Activated CD4-positive, alpha-beta memory T cell treated with anti-CD3 and anti-CD28 coated beads for 36 hours (primary cell): ENCODE results near the gene ADGRG6. TPM values are rescaled to one million over a fixed set of nuclear protein-coding genes. Genes with fewer than 3 reads are reported as not detected.

Experiments
- CTCF ChIA-PET: fragments of 350-600 bp; sonication (Branson Sonifier 250); formaldehyde crosslinking; loops from one replicate; lab custom pipeline; 2021; ENCODE audit warnings: antibody characterized with exemption, inconsistent platforms; lab: Charles Lee
- POLR2A ChIA-PET: fragments of 350-600 bp; sonication (Branson Sonifier 250); formaldehyde crosslinking; loops from one replicate; lab custom pipeline; 2021; ENCODE audit warnings: antibody characterized with exemption; lab: Charles Lee
- DNase-seq: peaks from one replicate; pipeline ENCODE4 v3.0.0-alpha.2; 2020
- H3K27ac Mint-ChIP-seq: one replicate; pipeline ENCODE4 v1.8.0; 2021; ENCODE audit warnings: mixed read lengths
- H3K27me3 Mint-ChIP-seq: one replicate; pipeline ENCODE4 v1.8.0; 2021; ENCODE audit warnings: mixed read lengths
- H3K36me3 Mint-ChIP-seq: one replicate; pipeline ENCODE4 v1.8.0; 2021; ENCODE audit warnings: mixed read lengths
- H3K4me1 Mint-ChIP-seq: one replicate; pipeline ENCODE4 v1.8.0; 2021; ENCODE audit warnings: low read depth, mixed read lengths
- H3K4me3 Mint-ChIP-seq: one replicate; pipeline ENCODE4 v1.8.0; 2021; ENCODE audit warnings: mild to moderate bottlenecking, mixed read lengths
- H3K9me3 Mint-ChIP-seq: one replicate; pipeline ENCODE4 v1.8.0; 2021; ENCODE audit warnings: mixed read lengths
- intact Hi-C: fragments of 100-400 bp; cut with micrococcal nuclease; formaldehyde crosslinking; loops from one replicate; pipeline ENCODE4 v1.15.1; 2023
- total RNA-seq, 2 experiments: library from RNA; stranded (reverse); gene quantifications; one replicate each; pipeline ENCODE4 v1.2.3, GENCODE V29; 2021

The ADGRG6 gene
- total RNA-seq, 2 experiments from 2014 or later, result 0.12 to 0.55 TPM

DNA sequence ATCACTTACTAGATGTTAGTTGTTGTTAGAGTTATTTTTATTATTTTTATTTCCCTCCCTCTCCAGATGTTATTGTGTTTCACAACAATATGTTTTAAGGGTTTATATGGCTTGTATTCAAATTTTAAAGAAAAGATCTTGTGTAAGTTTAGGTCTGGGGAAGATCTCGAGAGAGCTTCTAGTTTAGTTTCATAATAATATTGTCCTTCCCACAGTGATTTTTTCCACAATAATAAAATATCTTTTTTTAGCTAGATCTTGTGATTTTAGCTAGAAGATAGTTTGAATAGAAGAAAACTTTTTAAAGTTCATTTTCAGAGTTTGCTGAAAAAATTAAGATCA lies 55.0 kb downstream of the ADGRG6 start:
- intact Hi-C loops, result no loop called here
- CTCF ChIA-PET, result interaction anchor here (0.9 to 1.3 kb wide), 2 partner anchors 201 to 1070 kb away, joined by 3 read pairs; no protein-coding TSS in a partner anchor
- H3K27me3 Mint-ChIP-seq, result peaks cover 6% of the 10 kb centered on the region
- POLR2A ChIA-PET, result no interaction called here
- no peak overlapping the region for H3K27ac Mint-ChIP-seq
- no peaks in the 10 kb centered on the region for H3K4me1 Mint-ChIP-seq
- no peaks in the 10 kb centered on the region for H3K36me3 Mint-ChIP-seq
- no peak for DNase-seq
- no peaks in the 10 kb centered on the region for H3K9me3 Mint-ChIP-seq
- no peak overlapping the region for H3K4me3 Mint-ChIP-seq

DNA sequence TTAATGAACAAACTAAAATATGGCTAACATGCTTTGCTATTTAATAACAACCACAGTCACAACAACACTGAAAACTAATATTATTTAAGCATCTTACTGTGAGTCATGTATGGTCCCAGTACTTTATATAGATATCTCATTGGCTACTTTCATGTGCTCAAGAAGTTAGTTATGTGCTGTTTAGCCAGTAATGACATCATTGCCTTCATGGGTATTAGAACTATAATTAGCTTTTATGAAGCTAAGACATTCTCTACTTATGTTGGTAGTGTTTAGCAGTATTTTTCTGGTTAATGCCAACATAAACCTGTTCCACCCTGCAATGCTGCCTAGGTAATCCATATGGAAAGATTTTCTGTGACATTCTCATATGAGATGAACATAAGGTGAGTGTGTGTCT lies 56.1 kb downstream of the ADGRG6 start:
- CTCF ChIA-PET, result no interaction called here
- no peak for DNase-seq

DNA sequence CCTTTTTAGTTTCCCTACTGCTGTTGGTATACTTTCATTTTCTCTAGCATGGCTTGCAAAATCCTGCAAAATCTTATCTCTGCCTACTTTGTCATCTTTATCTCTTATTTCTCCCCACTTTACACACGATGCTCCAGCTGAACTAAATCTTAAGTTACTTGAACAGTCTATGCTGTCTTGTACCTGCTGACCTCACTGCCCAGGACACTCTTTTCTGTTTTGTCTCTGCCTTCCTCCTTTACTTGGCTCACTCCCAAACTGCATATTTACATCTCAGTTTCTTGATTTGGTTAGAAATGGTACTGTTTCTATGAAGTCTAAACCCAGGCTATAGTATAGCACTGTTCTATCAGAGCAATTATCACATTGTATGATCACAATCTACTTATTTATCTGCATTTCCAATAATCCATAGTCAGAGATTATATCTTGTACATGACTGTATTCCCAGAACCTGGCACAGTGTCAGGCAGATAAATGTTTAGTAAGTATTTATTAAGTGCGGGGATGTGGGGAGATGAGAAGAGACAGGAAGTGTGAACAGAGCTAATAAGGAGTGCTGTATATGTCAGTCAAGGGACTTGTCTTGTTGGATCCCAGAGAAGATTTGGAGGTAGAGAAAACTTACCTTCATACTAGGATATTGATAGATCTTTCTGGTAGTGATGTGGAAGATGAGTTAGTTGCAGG lies 57.6 kb downstream of the ADGRG6 start:
- no peaks in the 10 kb centered on the region for H3K9me3 Mint-ChIP-seq
- H3K27ac Mint-ChIP-seq, result no peak overlapping the region
- CTCF ChIA-PET, result no interaction called here
- DNase-seq, result no peak
- peaks cover 12% of the 10 kb centered on the region for H3K27me3 Mint-ChIP-seq
- no peak overlapping the region for H3K4me3 Mint-ChIP-seq
- POLR2A ChIA-PET, result no interaction called here
- no peaks in the 10 kb centered on the region for H3K4me1 Mint-ChIP-seq
- intact Hi-C loops, result no loop called here
- no peaks in the 10 kb centered on the region for H3K36me3 Mint-ChIP-seq

More for the DNA sequence above, 56.1 kb downstream of the ADGRG6 start:
- H3K36me3 Mint-ChIP-seq, result no peaks in the 10 kb centered on the region
- H3K27ac Mint-ChIP-seq, result no peak overlapping the region
- H3K4me1 Mint-ChIP-seq, result no peaks in the 10 kb centered on the region
- POLR2A ChIA-PET, result no interaction called here
- H3K27me3 Mint-ChIP-seq, result peaks cover 12% of the 10 kb centered on the region
- H3K9me3 Mint-ChIP-seq, result no peaks in the 10 kb centered on the region
- intact Hi-C loops, result no loop called here
- no peak overlapping the region for H3K4me3 Mint-ChIP-seq

DNA sequence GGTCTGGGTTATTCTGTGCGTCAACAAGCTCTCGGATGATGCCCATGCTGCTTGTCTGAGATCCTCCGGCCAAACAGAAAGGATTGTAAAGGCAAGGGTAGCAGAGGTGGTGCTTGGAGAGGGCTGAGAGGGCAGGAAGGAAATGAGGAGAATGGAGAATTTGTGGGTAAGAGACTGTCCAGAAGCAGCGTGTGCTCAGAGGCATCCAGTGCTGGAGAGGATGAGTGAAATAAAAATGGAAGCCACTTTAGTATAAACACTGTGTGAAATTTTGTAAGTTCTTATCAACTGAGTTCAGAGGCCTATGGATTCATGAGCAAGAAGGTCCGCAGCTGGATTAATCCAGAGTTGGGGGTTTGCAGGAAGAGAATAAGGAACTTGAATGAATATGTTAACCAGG lies 59.5 kb downstream of the ADGRG6 start:
- Mint-ChIP-seq H3K36me3 (no peaks in the 10 kb centered on the region), H3K4me3 (no peak overlapping the region), H3K4me1 (no peaks in the 10 kb centered on the region), H3K9me3 (no peaks in the 10 kb centered on the region), H3K27ac (no peak overlapping the region), H3K27me3 (peaks cover 16% of the 10 kb centered on the region)
- ChIA-PET POLR2A (no interaction called here), CTCF (no interaction called here)
- intact Hi-C loops, result no loop called here
- no peak for DNase-seq

DNA sequence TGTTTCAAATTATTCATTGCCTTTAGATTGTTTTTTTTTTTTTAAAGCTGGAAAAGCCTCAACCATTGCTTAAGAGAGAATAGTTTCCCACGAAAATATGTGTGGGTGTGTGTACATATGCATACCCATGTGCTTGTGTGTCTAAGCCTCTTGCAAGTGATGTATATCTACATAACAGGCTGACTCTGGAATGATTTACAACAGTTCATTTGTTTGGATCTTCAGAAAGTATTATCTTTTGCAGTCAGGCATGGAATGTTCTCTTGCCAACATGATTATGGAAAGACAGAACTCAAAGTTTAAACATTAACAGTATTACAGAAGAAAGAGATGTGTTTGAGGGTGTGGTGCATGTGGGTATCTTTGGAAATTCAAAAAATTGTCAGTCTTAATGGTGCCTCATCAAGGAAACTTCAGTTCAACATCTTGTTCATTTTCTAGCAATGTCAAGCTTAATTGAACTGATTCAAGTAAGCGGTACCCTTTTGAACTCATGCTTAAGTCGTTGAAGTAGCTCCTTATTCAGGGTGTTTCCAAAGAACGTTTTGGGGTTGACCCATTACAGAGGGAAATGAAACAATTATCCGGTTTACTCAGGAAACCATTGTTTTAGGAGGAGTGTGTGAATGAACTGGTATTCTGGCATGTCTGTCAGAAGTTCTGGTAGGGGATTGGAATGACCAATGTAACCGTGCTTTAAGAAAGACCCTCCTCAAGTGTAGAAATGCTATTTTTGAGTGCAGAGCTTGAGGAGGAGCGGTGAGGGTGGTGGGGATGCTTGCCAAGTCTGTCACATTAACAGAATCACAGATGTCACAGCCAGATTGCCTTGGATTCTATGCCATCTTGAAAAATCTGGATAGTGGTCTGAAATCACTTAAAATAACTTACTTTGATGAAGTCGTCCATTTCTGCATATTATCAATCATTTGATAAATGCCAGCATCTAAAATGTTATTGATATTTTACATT lies 60.3 kb downstream of the ADGRG6 start:
- no peaks in the 10 kb centered on the region for H3K36me3 Mint-ChIP-seq
- CTCF ChIA-PET, result no interaction called here
- H3K9me3 Mint-ChIP-seq, result no peaks in the 10 kb centered on the region
- H3K4me3 Mint-ChIP-seq, result no peak overlapping the region
- DNase-seq, result no peak
- no peaks in the 10 kb centered on the region for H3K4me1 Mint-ChIP-seq
- H3K27ac Mint-ChIP-seq, result no peak overlapping the region
- intact Hi-C loops, result no loop called here
- POLR2A ChIA-PET, result no interaction called here
- peaks cover 16% of the 10 kb centered on the region for H3K27me3 Mint-ChIP-seq

DNA sequence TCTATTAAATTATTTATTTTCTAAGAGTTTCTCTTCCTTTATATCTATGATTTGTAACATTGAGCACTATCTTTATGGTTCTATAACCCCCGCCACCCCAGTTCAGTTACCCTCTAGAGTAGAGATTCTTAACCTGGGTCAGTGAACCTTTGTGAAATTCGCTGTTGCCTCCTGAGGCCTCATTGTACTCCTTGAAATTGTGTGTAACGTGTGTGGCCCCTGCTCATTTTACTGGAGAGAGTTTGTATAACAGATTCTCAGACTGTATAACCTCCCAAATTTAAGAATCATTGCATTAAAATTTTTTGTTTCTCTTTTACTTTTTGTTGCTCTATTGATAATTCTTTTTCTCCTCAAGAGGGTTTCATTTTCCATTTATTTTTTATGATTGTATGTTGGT lies 65.3 kb downstream of the ADGRG6 start:
- DNase-seq, result no peak
- no peaks in the 10 kb centered on the region for H3K4me1 Mint-ChIP-seq
- H3K36me3 Mint-ChIP-seq, result no peaks in the 10 kb centered on the region
- ChIA-PET CTCF (no interaction called here), POLR2A (no interaction called here)
- H3K9me3 Mint-ChIP-seq, result no peaks in the 10 kb centered on the region
- peaks cover 9% of the 10 kb centered on the region for H3K27me3 Mint-ChIP-seq
- intact Hi-C loops, result no loop called here
- no peak overlapping the region for H3K27ac Mint-ChIP-seq
- H3K4me3 Mint-ChIP-seq, result no peak overlapping the region

DNA sequence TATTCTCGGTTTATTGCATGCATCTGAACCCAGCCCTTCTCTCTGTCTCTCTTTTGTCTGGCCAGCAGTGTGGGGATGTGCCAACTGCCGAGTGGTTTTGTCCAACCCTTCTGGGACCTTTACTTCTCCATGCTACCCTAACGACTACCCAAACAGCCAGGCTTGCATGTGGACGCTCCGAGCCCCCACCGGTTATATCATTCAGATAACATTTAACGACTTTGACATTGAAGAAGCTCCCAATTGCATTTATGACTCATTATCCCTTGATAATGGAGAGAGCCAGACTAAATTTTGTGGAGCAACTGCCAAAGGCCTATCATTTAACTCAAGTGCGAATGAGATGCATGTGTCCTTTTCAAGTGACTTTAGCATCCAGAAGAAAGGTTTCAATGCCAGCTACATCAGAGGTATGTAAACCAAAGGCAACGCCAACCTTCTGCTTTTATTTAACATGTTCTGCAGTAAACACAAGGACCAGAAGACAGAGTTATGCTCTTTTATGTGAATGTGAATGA lies 65.8 kb downstream of the ADGRG6 start:
- Mint-ChIP-seq H3K4me3 (no peak overlapping the region), H3K9me3 (no peaks in the 10 kb centered on the region), H3K27ac (no peak overlapping the region), H3K27me3 (peaks cover 6% of the 10 kb centered on the region), H3K36me3 (no peaks in the 10 kb centered on the region), H3K4me1 (no peaks in the 10 kb centered on the region)
- CTCF ChIA-PET, result no interaction called here
- POLR2A ChIA-PET, result no interaction called here
- intact Hi-C loops, result no loop called here
- no peak for DNase-seq

DNA sequence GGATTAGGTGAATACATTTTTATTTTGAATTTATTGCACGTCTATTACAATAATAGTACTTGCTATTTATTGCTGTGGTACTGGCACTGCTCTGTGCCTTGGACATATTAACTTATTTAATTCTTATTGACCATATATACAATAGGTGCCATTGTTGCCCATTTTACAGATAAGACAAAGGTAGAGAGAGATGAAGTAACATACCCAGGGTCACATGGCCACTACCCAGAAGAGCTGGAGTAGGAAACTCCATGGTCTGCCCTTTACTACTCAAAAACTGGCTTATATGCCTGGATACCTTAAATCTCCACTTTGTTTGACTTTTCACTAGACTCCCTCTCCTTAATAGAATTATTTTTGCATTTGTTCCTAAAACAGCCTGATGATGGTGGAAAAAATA lies 67.5 kb downstream of the ADGRG6 start:
- H3K36me3 Mint-ChIP-seq, result no peaks in the 10 kb centered on the region
- intact Hi-C loops, result no loop called here

DNA sequence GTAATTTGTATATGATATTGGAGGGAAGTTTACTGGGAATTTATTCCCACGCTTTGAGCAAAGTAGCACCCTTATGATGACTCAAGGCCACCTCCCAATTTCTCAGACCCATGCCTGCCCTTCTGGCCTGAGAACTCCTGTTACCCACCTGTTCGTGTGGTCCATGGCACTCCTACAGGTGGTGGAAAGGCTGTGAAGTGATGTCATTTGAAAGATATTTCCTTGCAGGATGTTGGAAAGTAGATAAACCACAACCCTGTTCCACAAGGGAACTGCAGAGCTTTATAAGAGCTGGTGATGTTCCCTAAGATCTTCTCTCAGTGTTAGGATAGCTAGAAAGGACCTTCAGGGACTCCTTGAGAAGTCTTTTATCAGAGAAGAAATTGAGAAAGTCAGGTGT lies 70.5 kb downstream of the ADGRG6 start:
- intact Hi-C loops, result no loop called here
- Mint-ChIP-seq H3K36me3 (no peaks in the 10 kb centered on the region), H3K4me3 (no peak overlapping the region), H3K9me3 (no peaks in the 10 kb centered on the region), H3K27ac (no peak overlapping the region), H3K27me3 (peaks cover 7% of the 10 kb centered on the region), H3K4me1 (no peaks in the 10 kb centered on the region)
- ChIA-PET POLR2A (no interaction called here), CTCF (no interaction called here)
- DNase-seq, result no peak

More for the DNA sequence above, 67.5 kb downstream of the ADGRG6 start:
- Mint-ChIP-seq H3K9me3 (no peaks in the 10 kb centered on the region), H3K4me1 (no peaks in the 10 kb centered on the region), H3K27me3 (peaks cover 6% of the 10 kb centered on the region), H3K4me3 (no peak overlapping the region), H3K27ac (no peak overlapping the region)
- DNase-seq, result no peak
- ChIA-PET POLR2A (no interaction called here), CTCF (no interaction called here)

DNA sequence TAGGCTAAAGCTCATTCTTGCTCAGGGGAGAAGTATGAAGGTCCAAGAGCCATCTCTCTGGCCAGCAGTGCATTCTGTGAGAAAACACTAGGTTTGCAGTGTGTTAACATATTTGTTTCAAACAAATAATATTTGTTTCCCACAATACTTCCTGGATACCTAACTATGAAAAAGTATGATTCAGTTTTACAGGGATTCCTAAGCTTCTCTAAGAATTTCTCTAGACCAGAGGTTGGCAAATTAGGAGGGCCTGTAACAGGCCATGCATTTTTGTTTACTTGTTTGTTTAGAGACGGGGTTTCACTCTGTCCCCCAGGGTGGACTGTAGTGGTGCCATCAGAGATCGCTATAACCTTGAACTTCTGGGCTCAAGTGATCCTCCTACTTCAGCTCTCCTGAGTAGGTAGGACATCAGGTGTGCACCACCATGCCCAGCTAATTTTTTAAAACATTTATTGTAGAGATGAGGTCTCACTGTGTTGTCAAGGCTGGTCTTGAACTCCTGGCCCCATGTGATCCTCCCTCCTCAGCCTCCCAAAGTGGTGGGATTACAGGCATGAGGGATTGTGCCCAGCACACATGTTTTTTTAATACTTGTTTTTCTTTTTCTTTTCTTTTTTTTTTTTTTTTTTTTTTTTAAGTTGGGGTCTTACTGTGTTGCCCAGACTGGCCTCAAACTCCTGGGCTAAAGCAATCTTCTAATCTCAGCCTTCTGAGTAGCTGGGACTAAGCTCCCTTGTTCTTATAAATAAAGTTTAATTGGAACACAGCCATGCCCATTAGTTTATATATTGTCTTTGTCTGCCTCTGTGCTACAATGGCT lies 71.7 kb downstream of the ADGRG6 start:
- Mint-ChIP-seq H3K27me3 (peaks cover 9% of the 10 kb centered on the region), H3K27ac (no peak overlapping the region), H3K36me3 (no peaks in the 10 kb centered on the region), H3K4me3 (no peak overlapping the region), H3K9me3 (no peaks in the 10 kb centered on the region), H3K4me1 (no peaks in the 10 kb centered on the region)
- ChIA-PET CTCF (interaction anchor here (1.1 kb wide), 1 partner anchor 14 kb away, joined by 4 read pairs; no protein-coding TSS in a partner anchor), POLR2A (no interaction called here)
- DNase-seq, result no peak
- intact Hi-C loops, result no loop called here

DNA sequence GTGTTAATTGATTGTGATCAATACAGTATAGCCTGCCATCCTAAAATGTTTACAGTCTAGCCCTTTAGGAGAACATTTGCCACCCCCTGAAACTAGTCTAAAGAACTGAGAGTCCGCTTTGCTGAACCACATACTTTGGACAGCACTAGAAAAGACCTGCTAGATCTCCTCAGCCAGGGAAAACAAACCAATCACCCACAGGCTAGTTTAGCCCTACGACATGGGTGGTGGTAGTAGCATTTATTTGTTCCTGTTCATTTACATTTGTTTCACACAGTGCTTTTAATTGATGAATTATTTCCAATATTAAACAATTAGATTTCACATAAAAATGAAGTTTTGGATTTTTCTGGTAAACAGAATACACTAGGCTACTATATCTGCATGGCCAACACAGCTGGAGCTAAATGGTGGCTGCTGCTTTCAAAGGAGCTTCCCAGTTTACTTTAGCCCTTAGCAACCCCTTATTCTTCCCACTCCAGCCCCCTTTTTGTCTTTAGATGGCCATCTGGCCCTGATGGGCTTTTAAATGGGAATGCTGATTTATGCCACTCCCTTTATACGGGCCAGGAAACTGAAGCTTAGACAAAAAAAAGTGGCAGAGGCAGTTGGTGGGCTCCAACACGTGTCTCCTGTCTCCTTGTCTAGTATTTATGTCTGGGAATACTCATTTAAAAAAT lies 72.4 kb downstream of the ADGRG6 start:
- ChIA-PET POLR2A (no interaction called here), CTCF (no interaction called here)
- Mint-ChIP-seq H3K4me3 (no peak overlapping the region), H3K27ac (no peak overlapping the region), H3K9me3 (no peaks in the 10 kb centered on the region), H3K4me1 (no peaks in the 10 kb centered on the region), H3K27me3 (peaks cover 9% of the 10 kb centered on the region), H3K36me3 (no peaks in the 10 kb centered on the region)
- intact Hi-C loops, result no loop called here
- DNase-seq, result no peak
